ENCODE measurements around the gene NF1.
A peak's percentile ranks its signal among the peaks of the same experiment; 100 is the strongest.
"Not testable (repeated sequence)": the region's sequence is repeated elsewhere in the genome, so short reads cannot be mapped to it uniquely, and the experiment has no call there.

NF1 gene

DNA sequence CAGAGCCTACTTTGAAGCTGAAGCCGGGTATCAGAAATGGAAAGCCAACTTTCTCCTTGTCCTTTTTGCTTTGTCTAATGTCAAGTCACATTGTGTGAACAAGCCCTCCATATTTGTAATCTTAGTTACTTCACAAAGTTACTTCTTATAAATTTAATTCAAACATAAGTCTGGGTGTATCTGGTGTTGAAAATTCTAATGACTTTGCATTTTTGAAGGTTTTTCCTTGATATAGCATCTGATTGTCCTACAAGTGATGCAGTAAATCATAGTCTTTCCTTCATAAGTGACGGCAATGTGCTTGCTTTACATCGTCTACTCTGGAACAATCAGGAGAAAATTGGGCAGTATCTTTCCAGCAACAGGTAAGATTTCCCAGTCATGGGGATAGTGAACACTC is 165.4 kb downstream of the NF1 start:
- no peaks in the 10 kb centered on the region for H3K9me3 ChIP-seq (ENCODE audit: insufficient read depth, low read length)
- TF ChIP-seq, protein P1, sequence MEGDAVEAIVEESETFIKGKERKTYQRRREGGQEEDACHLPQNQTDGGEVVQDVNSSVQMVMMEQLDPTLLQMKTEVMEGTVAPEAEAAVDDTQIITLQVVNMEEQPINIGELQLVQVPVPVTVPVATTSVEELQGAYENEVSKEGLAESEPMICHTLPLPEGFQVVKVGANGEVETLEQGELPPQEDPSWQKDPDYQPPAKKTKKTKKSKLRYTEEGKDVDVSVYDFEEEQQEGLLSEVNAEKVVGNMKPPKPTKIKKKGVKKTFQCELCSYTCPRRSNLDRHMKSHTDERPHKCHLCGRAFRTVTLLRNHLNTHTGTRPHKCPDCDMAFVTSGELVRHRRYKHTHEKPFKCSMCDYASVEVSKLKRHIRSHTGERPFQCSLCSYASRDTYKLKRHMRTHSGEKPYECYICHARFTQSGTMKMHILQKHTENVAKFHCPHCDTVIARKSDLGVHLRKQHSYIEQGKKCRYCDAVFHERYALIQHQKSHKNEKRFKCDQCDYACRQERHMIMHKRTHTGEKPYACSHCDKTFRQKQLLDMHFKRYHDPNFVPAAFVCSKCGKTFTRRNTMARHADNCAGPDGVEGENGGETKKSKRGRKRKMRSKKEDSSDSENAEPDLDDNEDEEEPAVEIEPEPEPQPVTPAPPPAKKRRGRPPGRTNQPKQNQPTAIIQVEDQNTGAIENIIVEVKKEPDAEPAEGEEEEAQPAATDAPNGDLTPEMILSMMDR (IDR thresholded peaks at IDR 0.05; ENCODE audit: low read depth, low read length) = no peak
- no peak for TF ChIP-seq EZH2phosphoT487 (IDR thresholded peaks at IDR 0.05; ENCODE audit: low read depth)
- no peaks in the 10 kb centered on the region for H4K20me1 ChIP-seq (ENCODE audit: insufficient read depth, low read length)
- no peaks in the 10 kb centered on the region for H3K27me3 ChIP-seq (ENCODE audit: low read depth, low read length)
- H3K79me2 ChIP-seq (ENCODE audit: low read length) = no peaks in the 10 kb centered on the region
- H3K4me3 ChIP-seq (ENCODE audit: low read length) = no peak overlapping the region
- no peak overlapping the region for H3K9ac ChIP-seq (ENCODE audit: low read length)
- peaks cover 5% of the 10 kb centered on the region; the same call in 1 of the 2 replicates for H3K4me1 ChIP-seq (ENCODE audit: low read length)
- no peaks in the 10 kb centered on the region for H3K36me3 ChIP-seq (replicated peaks; ENCODE audit: low read depth, low read length)
- H3K27ac ChIP-seq (ENCODE audit: low read length) = no peak overlapping the region
- no peak overlapping the region for H2AFZ ChIP-seq (ENCODE audit: low read depth, low read length)
- no peak overlapping the region for H3K4me2 ChIP-seq (ENCODE audit: low read length)

- H3K36me3 ChIP-seq (replicated peaks; ENCODE audit: low read depth, low read length) = no peaks in the 10 kb centered on the region
- H2AFZ ChIP-seq (ENCODE audit: low read depth, low read length) = no peak overlapping the region
- H3K27ac ChIP-seq (ENCODE audit: low read length) = no peak overlapping the region
Observed at GRCh38 chr17:31261601-31262000, 166.8 kb downstream of the NF1 start.

DNA sequence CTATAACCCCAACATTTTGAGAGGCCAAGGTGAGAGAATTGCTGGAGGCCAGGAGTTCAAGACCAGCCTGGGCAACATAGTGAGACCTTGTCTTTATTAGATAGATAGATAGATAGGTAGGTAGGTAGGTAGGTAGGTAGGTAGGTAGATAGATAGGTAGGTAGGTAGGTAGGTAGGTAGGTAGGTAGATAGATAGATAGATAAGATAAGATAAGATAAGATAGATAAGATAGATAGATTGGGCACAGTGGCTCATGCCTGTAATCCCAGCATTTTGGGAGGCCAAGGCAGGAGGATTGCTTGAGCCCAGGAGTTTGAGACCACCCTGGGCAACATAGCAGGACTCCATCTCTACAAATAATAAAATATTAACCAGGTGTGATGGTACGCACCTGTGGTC is 168.1 kb downstream of the NF1 start:
- not testable (repeated sequence) for H2AFZ ChIP-seq (ENCODE audit: low read depth, low read length); H4K20me1 ChIP-seq (ENCODE audit: insufficient read depth, low read length); H3K4me1 ChIP-seq (ENCODE audit: low read length); H3K27ac ChIP-seq (ENCODE audit: low read length); H3K79me2 ChIP-seq (ENCODE audit: low read length); H3K9ac ChIP-seq (ENCODE audit: low read length); H3K27me3 ChIP-seq (ENCODE audit: low read depth, low read length); H3K4me3 ChIP-seq (ENCODE audit: low read length); H3K9me3 ChIP-seq (ENCODE audit: insufficient read depth, low read length); H3K36me3 ChIP-seq (replicated peaks; ENCODE audit: low read depth, low read length); H3K4me2 ChIP-seq (ENCODE audit: low read length)

More at GRCh38 chr17:31261601-31262000, 166.8 kb downstream of the NF1 start:
- no peaks in the 10 kb centered on the region for H3K79me2 ChIP-seq (ENCODE audit: low read length)
- no peaks in the 10 kb centered on the region for H3K9me3 ChIP-seq (ENCODE audit: insufficient read depth, low read length)
- peaks cover 3% of the 10 kb centered on the region; the same call in 1 of the 2 replicates for H3K4me1 ChIP-seq (ENCODE audit: low read length)
- no peaks in the 10 kb centered on the region for H4K20me1 ChIP-seq (ENCODE audit: insufficient read depth, low read length)
- H3K4me3 ChIP-seq (ENCODE audit: low read length) = no peak overlapping the region
- H3K27me3 ChIP-seq (ENCODE audit: low read depth, low read length) = no peaks in the 10 kb centered on the region
- no peak overlapping the region for H3K4me2 ChIP-seq (ENCODE audit: low read length)
- TF ChIP-seq, protein P1 (IDR thresholded peaks at IDR 0.05; ENCODE audit: low read depth, low read length) = no peak
- TF ChIP-seq EZH2phosphoT487 (IDR thresholded peaks at IDR 0.05; ENCODE audit: low read depth) = no peak
- H3K9ac ChIP-seq (ENCODE audit: low read length) = no peak overlapping the region

DNA sequence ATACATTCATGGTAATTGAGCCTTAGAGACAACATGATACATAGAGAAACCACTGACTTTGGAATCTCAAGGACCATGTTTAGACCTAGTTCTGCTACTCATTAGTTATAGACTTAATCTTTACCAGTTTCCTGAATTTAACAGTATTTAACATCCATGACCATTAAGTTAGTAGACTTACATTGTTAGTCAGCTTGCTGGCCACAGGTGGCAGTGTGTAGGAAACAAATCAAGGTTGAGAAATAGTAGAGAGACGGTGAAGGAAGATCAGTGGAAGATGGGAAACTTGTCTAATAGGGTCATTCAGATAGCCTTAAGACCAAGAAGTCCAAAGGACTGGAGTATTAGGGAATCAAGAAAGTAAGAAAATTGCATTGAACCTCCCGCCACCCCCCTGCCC is 171.3 kb downstream of the NF1 start:
- H3K4me3 ChIP-seq (ENCODE audit: low read length) = no peak overlapping the region
- no peaks in the 10 kb centered on the region for H3K4me1 ChIP-seq (ENCODE audit: low read length)
- no peaks in the 10 kb centered on the region for H4K20me1 ChIP-seq (ENCODE audit: insufficient read depth, low read length)
- H3K27ac ChIP-seq (ENCODE audit: low read length) = no peak overlapping the region
- no peaks in the 10 kb centered on the region for H3K9me3 ChIP-seq (ENCODE audit: insufficient read depth, low read length)
- no peaks in the 10 kb centered on the region for H3K27me3 ChIP-seq (ENCODE audit: low read depth, low read length)
- no peak overlapping the region for H3K9ac ChIP-seq (ENCODE audit: low read length)
- TF ChIP-seq, protein P1 (IDR thresholded peaks at IDR 0.05; ENCODE audit: low read depth, low read length) = peak; percentile 58
- no peak for TF ChIP-seq EZH2phosphoT487 (IDR thresholded peaks at IDR 0.05; ENCODE audit: low read depth)
- H3K79me2 ChIP-seq (ENCODE audit: low read length) = no peaks in the 10 kb centered on the region
- no peak overlapping the region for H2AFZ ChIP-seq (ENCODE audit: low read depth, low read length)
- H3K36me3 ChIP-seq (replicated peaks; ENCODE audit: low read depth, low read length) = peaks cover 2% of the 10 kb centered on the region
- H3K4me2 ChIP-seq (ENCODE audit: low read length) = no peak overlapping the region

All from OCI-LY3 (cell line).